Mammary epithelial cell (primary cell): ENCODE results near the gene AGO3.

Source experiments
- CTCF ChIP-seq, 2 donors: IDR thresholded peaks in 1 of 2; conservative IDR thresholded peaks in 1 of 2; 2 replicates each; pipeline ENCODE4 v1.5.1; 2011 to 2012; ENCODE audit warnings: inconsistent platforms in 2 of 2, low read length in 2 of 2, mild to moderate bottlenecking in 2 of 2, control low read depth in 1 of 2, low read depth in 1 of 2; ENCODE audit not compliant: insufficient read depth in 1 of 2; ENCODE audit errors: extremely low read depth in 1 of 2
- EZH2 ChIP-seq: IDR thresholded peaks from 2 replicates; pipeline ENCODE4 v1.6.1; 2012; ENCODE audit warnings: low read length, inconsistent platforms, borderline replicate concordance

- TF ChIP-seq CTCF (conservative IDR thresholded peaks at IDR 0.05 in 1 of 2, IDR thresholded peaks at IDR 0.05 in 1 of 2; ENCODE audit: extremely low read depth in 1 of 2, insufficient read depth in 1 of 2, low read depth in 1 of 2, low read length in 2 of 2) (no peak), EZH2 (no peak)
Observed at GRCh38 chr1:36085686-36086526, 155.0 kb downstream of the AGO3 start.
